HepG2 (cell line): ENCODE data around the gene PDE4D.

Experiments used
- FOXJ3 ChIP-seq: sonication (generic); formaldehyde crosslinking; IDR thresholded peaks from 2 replicates; pipeline ENCODE4 v1.4.0; 2020; ENCODE audit warnings: missing genetic modification reagents, mild to moderate bottlenecking, borderline replicate concordance
- FOXO1 ChIP-seq: sonication (generic); formaldehyde crosslinking; IDR thresholded peaks from 2 replicates; pipeline ENCODE4 v1.4.0; 2020; ENCODE audit warnings: missing genetic modification reagents
- NR1H2 ChIP-seq: sonication (generic); formaldehyde crosslinking; IDR thresholded peaks from 2 replicates; pipeline ENCODE4 v1.8.1; 2022; ENCODE audit warnings: low read depth, missing genetic modification reagents, borderline replicate concordance
- TF ChIP-seq, protein P1 (sequence below): sonication (generic); formaldehyde crosslinking; IDR thresholded peaks from 2 replicates; pipeline ENCODE4 v1.5.0; 2020; ENCODE audit warnings: mild to moderate bottlenecking, missing genetic modification reagents, moderate library complexity
- TF ChIP-seq, protein P2 (sequence below): sonication (generic); formaldehyde crosslinking; IDR thresholded peaks from 2 replicates; pipeline ENCODE4 v1.4.0; 2020; ENCODE audit warnings: low read depth, mild to moderate bottlenecking, missing genetic modification reagents

DNA sequence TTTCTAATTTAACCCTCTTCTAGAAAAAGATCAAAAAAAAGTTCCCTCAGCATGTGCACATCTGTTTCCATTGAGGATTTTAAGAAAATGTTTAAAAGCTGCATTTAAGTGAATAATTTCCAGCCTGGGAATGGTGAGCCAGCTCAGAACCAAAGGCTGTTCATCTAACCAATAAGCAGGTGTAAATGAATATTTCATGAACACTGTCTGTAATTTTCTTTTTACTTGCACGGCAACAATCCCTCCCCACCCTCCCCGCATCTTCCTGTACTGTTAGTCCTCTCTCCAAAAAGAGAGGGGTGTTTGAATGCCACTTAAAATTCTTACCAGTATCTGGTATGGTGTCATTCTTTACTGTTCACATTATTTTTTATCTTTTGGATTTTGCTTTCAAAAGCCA, 425.6 kb downstream of the PDE4D start:
- TF ChIP-seq, protein P1, sequence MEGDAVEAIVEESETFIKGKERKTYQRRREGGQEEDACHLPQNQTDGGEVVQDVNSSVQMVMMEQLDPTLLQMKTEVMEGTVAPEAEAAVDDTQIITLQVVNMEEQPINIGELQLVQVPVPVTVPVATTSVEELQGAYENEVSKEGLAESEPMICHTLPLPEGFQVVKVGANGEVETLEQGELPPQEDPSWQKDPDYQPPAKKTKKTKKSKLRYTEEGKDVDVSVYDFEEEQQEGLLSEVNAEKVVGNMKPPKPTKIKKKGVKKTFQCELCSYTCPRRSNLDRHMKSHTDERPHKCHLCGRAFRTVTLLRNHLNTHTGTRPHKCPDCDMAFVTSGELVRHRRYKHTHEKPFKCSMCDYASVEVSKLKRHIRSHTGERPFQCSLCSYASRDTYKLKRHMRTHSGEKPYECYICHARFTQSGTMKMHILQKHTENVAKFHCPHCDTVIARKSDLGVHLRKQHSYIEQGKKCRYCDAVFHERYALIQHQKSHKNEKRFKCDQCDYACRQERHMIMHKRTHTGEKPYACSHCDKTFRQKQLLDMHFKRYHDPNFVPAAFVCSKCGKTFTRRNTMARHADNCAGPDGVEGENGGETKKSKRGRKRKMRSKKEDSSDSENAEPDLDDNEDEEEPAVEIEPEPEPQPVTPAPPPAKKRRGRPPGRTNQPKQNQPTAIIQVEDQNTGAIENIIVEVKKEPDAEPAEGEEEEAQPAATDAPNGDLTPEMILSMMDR (CRISPR knock-in tag) = no peak
- no peak for TF ChIP-seq FOXO1 (CRISPR knock-in tag)
- TF ChIP-seq, protein P2, sequence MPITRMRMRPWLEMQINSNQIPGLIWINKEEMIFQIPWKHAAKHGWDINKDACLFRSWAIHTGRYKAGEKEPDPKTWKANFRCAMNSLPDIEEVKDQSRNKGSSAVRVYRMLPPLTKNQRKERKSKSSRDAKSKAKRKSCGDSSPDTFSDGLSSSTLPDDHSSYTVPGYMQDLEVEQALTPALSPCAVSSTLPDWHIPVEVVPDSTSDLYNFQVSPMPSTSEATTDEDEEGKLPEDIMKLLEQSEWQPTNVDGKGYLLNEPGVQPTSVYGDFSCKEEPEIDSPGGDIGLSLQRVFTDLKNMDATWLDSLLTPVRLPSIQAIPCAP (CRISPR knock-in tag) = no peak
- TF ChIP-seq FOXJ3 (CRISPR knock-in tag) = no peak
- TF ChIP-seq NR1H2 (CRISPR knock-in tag) = no peak
